ENCODE data around the gene CFAP410.
"Not testable (repeated sequence)": the region's sequence is repeated elsewhere in the genome, so short reads cannot be mapped to it uniquely, and the experiment has no call there.

The CFAP410 gene

DNA sequence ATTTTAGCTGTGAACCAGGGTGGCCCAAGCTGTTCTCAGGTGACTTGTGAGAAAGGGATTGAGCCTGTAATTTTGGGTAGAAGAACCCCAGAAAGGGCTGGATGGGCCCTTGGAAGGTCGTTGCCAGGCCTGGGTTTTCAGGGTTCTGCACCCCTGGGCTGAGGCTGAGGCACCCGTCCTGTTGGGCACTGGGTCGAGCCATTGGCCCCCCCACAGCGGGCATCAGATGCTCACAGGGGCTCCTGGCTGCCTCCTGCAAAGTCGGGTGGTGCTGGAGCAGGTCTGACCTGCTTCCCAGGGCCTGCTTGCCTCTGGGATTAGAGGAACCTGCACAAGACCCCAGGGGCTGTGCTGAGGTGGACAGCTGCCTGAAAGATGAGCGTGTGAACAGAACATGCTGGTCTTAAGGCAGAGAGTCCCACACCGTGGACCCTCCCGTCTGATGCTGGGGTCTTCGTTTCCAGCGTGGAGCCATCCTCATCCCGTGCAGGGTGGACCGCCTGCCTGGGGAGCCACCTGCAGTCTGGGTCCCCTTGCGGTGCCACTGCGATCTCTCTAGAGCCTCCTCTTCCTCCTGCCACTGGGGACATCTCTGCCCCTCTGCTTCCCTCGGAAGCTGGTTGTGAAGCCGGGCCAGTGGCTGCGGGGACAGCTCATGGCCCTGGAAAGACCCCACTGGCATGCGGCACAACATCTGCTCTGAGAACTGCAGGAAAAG, 12.5 kb upstream of the CFAP410 start:
- DNase-seq (ENCODE audit: low read depth in 1 of 2, low spot score in 1 of 2), result no peak

DNA sequence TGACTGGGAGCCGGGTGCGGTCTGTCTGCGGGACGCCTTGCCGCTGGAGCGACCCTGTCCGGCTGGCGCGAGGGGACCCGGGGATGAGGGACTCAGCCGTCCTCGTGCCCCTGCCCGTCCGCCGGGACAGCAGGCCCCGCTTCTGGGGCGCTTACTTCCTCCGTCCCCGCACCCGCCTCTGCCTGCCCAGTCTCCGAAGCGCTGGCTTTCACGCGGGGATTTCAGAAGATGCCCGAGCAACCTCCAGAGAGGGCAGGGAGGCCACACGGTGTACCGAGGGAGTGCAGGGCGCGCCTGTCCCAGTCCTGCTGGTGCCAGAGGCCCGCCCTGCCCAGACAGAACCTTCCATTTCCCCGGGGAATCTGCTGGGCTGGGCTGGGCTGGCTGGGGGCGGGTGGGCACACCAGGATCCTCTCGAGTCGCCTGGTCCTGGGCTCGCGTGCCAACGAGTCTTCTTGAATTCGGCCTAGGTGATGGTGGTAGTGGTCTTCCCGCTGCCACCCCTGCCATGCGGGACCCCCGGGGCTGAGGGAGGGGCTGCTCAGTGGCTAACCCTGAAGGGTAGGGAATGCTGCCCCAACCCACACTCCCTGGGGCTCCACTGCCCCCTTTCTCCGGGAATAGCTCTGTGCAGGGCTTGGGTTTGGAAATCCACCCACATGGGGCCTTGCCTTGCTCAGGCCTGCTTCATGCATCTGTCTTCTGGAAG, 11.7 kb upstream of the CFAP410 start:
- no peak for DNase-seq (ENCODE audit: low read depth in 1 of 2, low spot score in 1 of 2)

DNA sequence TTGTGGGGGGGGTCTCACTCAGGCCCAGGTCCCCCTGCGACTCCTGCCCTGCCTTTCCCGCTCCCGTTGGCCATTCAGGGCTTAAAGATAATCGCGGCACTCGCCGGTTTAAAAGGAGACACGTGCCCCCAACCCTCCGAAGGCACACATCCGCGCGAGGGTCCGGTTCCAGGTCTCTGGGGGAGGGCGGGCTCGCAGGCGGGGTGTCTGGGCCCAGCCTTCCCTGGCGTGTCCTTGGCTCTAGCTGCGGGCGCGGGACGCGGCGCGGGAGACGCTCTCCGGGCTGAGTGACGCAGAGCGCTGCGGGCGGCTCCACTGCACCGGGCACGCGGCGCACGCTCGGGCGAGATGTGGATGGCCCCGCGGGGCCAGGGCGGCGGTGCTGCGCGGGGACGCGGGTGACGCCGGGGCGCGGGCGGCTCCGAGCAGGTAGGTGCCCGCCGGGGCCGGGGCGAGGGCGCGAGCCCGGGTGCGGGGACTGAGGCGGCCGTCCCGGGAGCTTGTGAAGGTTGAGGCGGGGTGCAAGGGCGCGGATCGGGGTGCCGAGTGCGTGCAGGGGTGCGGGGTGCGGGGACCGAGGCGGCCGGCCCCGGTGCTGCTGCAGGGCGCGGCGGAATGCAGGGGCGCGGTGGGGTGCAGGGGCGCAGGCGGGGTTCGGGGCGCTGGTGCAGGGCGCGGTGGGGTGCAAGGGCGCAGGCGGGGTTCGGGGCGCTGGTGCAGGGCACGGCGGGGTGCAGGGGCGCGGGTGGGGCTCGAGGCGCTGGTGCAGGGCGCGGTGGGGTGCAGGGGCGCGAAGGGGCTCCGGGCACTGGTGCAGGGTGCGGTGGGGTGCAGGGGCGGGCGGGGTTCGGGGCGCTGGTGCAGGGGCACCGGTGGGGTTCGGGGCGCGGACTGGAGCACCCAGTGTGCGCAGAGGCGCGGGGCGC, 10.9 kb upstream of the CFAP410 start:
- no peak for DNase-seq (ENCODE audit: low read depth in 1 of 2, low spot score in 1 of 2)

DNA sequence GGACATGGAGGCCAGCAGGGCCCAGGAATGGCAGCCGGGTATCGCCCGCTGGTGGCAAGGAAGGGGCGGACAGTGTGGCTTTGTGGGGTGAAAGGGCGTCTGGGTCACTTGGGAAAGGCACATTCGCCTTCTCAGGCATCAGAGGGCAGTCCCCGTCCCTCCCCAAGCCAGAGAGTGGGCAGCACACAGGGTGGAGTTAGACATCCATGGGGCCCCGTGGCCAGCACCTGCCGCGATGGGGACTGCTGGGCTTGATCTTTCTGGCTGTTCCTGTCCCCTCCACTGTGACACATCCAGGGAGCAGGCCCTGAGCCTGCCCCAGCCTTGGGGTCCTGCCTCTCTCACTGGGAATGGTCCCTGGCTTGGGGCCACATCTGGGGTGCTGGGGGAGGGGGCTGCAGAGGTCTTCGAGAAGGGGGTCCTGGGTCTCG, 10.2 kb upstream of the CFAP410 start:
- DNase-seq (ENCODE audit: low read depth in 1 of 2, low spot score in 1 of 2), result no peak

DNA sequence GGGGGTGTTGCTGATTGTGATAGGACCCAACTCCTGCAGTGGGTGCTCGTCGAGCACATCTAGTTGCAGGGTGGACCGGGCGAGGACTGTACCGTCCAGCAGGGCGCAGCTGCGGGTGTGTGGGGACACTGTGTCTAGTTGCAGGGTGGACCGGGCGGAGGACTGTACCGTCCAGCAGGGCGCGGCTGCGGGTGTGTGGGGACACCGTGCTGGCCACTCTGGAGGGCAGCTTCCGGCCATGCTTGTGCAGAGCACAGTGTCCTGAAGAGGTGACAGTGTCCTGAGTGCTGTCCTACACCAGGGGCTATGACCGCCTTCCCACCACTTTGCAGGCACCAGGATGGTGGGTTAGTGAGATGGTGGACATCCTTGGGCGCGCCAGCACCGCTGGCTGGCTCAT, 9.7 kb upstream of the CFAP410 start:
- no peak for DNase-seq (ENCODE audit: low read depth in 1 of 2, low spot score in 1 of 2)

DNA sequence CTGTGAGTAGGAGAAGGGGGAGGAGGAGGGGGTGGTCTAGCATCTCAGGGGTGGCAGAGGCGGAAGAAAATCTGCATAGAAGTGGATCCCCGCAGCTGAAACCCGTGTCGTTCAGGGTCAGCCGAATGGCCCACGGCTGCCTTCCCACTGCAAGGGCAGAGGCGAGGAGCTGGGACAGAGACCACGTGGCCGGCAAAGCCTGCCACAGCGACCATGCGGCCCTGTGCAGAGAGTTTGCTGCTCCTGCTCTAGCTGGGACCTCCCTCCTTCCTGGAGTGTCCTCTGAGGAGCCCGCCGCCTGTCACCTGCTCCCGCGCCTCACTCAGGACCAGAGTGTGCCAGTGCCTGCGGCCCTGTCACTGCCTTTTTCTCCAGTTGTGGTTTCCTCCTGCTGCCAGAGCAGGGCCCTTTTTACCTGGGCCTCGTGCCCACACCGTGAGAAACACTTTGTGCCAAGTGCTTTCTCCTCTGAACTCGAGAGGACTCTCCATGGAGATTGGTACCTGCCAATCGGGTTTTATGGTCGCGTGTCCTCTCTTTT, 8.8 kb upstream of the CFAP410 start:
- DNase-seq (ENCODE audit: low read depth in 1 of 2, low spot score in 1 of 2), result no peak

DNA sequence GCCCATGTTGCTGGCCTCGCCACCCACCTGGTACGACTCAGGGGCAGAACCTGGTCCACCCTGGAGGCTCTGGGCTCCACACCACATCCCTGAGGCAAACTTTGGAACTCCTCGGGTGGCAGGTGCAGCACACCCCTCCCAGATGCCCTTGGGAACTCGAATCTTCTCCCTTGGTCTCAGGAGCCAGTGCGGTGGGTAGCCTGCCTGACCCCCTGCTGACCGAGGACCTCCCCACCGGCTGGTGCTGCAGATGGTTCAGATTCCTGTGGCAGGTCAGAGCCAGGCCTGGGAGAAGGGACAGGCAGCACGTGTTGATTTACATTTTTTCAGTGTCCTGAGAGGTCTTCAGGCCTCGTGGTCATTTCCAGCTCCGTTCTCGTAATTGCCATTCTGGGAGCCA, 6.3 kb upstream of the CFAP410 start:
- no peak for DNase-seq (ENCODE audit: low read depth in 1 of 2, low spot score in 1 of 2)

DNA sequence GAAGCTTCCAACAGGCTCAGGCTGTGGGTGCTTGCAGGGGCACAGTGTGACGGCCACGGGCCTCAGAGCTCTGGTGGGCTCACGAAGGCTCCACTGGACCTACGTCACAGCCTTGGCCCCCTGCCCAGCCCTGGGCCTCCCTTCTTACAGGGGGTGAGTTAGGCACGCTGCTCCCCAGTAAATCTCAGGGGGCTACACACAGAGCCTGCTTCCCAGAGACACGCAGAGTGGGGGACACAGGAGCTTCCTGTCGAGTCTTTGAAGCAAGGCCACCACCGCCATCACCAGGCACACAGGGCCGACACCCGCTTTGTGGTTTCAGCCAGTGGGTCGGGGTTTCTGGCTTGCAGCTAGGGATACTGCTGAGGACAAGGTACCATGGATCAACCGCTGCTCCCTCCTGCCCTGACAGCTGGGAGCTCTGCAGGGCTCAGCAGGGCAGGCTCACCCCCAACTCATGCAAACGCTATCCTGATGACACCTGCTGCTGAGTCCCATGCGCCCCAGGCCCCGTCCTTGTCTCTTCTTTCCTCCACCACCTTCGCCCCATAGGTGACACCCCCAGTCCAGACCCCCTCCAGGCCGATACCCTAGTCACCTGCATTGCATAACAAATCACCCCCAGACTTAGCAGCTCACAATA, 5.5 kb upstream of the CFAP410 start:
- DNase-seq (ENCODE audit: low read depth in 1 of 2, low spot score in 1 of 2), result no peak

DNA sequence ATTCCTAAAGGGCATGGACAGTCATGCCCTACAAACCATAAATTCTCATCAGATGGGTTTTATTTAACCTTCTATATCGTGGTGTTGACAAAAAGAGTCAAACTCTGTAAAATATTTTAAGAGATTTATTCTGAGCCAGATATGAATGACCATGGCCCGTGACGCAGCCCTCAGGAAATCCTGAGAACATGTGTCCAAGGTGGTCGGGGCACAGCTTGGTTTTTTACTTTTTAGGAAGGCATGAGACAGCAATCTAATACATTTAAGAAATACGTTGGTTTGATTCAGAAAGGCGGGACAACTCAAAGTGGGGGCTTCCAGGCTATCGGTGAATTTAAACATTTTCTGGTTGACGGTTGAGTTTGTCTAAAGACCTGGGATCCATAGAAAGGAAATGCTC, 3.8 kb upstream of the CFAP410 start:
- not testable (repeated sequence) for DNase-seq (ENCODE audit: low read depth in 1 of 2, low spot score in 1 of 2)

DNA sequence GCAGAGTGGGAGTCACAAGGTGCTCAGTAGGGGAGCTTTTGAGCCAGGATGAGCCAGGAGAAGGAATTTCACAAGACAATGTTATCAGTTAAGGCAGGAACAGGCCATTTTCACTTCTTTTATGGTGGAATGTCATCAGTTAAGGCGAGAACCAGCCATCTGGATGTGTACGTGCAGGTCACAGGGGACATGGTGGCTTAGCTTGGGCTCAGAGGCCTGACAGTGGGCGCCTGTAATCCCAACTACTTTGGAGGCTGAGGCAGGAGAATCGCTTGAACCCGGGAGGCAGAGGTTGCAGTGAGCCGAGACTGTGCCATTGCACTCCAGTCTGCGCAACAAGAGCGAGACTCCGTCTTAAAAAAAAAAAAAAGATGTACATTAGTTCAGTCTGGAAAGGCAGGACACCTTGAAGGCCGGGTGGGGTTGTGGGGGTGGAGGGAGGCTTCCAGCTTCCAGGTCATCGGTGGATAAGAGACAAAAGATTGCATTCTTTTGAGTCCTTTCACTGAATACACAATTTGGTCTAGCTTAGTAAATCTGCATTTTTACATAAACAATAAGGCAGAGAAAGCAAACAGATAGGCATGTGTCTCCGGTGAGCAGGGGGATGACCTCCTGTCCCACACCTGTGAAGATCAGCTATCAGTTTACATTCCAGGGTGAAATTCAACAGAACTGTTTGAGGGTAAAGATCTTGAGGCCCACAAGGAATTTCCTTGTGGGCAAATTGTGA, 2.7 kb upstream of the CFAP410 start:
- not testable (repeated sequence) for DNase-seq (ENCODE audit: low read depth in 1 of 2, low spot score in 1 of 2)

DNA sequence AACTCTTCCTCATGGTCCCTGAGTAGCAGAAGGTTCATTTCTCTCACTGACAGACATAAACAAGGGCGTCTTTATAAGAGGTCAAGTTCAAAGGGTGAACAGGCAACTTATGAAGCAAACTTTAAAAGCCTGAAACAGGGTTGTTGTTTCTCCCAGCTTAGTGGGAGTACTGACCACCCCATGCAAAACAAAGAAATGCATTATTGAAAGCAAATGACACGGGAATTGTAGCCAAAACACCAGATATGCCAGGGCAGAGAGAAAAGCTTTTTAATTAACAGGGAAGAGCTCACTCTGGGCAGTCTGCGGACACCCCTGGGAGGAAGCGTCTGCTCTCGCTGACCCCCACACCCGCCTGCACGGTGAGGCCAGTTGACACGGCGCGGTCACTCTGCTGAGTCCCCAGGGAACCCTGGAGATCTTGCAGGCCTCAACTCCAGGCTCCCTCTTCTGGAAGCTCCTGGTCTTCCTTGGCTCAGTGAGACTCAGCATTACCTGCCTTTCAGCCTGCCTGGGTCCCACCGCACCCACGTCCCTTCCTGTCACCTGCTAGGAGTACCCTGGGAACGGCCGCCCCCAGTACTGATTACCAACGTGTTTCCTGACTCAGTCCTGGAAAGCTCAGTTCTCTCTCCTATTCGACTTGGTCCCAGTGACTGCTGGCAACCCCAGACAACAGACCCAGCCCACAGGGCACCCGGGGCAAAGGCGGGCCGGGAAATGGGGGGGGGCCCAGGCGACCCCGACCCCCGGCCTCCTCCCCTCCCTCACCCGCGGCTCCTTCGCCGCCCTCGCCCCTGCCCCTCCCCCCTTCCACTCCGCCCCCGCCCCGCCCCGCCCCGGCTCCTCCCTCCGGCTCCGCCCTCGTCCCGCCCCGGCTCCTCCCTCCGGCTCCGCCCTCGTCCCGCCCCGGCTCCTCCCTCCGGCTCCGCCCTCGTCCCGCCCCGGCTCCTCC, 972 bp downstream of the CFAP410 start:
- peak; percentile 13 to 14 for DNase-seq (ENCODE audit: low read depth in 1 of 2, low spot score in 1 of 2)

DNA sequence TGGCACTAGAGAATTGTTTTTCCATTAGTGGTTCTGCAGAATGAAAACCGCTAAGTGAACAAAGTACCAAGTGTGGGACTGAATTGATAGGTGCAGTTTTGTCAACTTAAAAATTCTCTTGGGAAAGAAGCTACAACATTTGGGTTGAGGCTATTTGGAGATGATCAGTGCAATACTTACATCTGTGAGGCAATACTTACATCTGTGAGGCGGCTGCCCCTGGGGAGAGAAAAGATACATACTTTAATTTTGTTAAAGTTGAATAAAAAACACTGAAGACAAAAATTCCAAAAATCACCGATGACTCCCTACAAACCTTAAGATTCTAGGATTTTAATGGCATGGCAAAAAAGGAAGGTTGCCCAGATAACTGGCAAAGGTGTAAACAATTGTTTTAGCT, 1.7 kb downstream of the CFAP410 start:
- DNase-seq (ENCODE audit: low read depth in 1 of 2, low spot score in 1 of 2), result no peak

DNA sequence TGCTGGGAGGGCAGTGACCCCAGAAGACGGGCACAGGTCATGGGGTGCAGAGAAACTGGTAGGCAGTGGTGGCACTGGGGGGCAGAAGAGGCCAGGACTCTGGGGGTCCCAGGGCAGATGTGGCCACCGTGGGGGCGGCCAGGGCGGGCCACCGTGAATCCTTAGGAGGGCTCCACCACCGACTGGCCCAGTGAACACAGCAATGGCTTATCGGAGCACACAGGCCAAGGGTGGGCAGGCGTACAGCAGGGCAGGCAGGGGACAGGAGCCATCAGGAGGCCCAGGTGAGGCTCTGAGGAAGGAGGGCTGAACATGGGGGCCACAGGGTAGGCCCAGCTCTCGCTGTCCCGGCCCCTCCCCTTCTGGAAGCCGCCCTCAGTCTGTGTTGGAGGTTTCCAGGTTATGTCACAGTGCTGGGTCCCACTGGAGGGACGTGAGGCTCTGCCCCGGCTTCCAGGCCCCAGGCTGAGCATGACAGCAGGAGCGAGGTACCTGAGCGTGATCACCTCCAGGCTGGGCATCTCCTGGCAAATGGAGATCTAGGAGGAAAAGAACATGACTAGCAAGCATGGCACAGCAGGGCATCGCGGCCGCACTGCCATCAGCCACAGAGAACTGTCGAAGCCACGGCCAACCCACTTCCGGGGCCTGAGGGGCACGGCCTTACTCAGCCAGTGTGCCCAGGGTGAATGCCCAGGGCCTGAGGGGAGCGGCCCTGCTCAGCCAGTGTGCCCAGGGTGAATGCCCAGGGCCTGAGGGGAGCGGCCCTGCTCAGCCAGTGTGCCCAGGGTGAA, 3.7 kb downstream of the CFAP410 start:
- no peak for DNase-seq (ENCODE audit: low read depth in 1 of 2, low spot score in 1 of 2)

DNA sequence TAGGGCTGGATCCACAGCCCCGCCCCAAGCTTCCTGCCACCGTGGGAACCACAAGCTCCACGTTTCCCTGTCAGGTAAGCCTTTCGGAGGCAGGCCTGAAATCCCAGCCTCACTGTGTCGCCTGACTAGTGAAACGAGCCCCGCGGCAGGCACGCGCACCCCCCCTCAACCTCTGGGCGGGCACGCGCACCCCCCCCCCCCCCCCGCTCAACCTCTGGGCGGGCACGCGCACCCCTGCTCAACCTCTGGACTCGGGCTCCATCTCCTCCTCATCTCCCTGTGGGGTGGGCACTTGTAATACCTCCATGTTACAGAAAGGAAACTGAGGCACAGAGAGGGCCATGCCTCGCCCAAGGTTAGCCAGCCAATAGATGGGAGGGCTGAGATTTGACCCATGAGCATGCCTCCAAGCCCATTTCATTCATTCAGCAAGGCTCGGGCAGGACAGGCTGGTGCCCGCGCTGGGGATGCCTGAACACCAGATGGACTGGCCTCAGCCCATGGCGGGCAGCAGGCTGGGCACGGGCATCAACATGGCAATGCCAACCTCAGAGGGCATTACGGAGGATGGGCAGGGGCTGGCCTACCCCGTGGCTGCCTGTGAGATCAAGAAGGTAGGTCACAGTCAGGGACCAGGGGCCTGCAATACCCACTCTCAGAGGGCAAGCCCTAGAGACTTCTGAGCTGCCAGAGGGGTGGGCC, 4.7 kb downstream of the CFAP410 start:
- no peak for DNase-seq (ENCODE audit: low read depth in 1 of 2, low spot score in 1 of 2)

DNA sequence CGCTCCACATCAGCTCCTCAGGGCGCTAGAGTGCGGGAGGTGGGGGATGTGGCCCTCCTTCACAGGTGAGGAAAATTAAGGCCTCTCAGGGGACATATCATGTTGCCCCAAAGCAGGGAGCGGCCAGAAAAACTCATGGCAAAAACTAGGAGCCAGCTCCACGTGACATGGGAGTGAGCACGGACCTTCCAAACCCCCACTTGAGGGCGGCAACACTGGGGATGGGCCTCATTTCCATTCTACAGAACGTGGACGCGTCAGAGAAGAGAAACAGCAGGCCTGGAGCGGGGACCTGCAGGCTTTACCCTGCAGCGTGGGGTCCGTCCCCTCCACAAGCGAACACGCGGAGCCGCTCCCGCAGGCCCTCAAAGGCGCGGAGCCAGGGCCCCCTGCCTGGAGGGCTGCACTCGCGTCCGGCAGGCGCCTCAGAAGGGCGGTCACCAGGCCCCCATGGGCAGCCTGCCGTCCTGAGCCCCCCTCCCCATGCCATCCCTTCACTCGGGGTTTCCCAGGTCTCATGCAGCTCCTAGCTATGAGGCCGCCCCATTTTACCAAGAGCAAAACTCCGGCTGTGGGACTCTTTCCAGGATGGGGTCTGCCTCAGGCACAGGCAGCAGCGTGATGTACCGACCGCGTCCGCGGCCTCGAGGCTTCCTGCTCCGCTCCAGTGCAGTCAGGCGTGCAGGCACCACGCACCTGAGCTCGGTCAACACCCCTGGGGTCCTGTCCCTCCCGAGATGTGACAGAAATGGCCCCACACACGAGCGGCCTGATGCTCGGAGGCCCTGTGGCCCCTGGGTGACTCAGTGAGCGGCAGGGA, 5.5 kb downstream of the CFAP410 start:
- no peak for DNase-seq (ENCODE audit: low read depth in 1 of 2, low spot score in 1 of 2)

DNA sequence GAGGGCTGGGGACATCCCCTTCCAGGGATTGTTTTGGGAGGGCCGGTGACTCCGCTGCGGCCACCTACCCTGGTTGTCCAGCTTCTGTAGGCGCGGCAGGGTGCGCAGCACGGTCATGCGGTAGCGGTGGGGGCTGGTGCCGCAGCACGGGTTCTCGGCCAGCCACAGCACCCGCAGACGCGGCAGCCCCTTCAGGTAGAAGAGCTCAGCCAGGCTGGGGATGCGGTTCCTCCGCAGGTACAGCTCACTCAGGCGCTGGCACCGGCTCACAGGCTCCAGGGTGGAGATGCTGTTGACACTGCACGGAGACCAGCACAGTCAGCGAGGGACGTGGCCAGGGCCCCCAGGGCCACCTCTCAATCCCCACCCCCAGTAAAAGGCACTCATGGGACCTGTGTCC, 6.2 kb downstream of the CFAP410 start:
- no peak for DNase-seq (ENCODE audit: low read depth in 1 of 2, low spot score in 1 of 2)

DNA sequence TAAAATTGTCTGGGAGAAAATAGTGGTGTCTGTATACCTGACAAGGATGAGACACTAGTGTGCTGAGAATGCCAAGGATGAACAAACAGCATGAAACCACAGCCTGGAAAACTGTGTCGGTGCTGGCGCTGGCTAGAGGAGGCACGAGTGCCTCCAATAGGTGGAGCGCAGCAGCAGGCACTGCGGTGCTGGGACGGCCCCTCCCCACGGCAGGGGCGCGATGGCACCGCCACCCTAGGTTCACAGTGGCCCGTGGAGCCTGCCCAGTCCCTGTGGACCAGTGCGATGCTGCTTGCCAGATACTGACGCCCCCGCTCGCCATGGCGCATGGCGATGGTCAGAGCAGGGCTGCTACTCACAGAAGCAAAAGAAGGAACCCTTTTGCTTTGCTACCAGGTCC, 6.8 kb downstream of the CFAP410 start:
- DNase-seq (ENCODE audit: low read depth in 1 of 2, low spot score in 1 of 2), result no peak
